ENCODE measurements around the gene GNAS-AS1.

The GNAS-AS1 gene

DNA sequence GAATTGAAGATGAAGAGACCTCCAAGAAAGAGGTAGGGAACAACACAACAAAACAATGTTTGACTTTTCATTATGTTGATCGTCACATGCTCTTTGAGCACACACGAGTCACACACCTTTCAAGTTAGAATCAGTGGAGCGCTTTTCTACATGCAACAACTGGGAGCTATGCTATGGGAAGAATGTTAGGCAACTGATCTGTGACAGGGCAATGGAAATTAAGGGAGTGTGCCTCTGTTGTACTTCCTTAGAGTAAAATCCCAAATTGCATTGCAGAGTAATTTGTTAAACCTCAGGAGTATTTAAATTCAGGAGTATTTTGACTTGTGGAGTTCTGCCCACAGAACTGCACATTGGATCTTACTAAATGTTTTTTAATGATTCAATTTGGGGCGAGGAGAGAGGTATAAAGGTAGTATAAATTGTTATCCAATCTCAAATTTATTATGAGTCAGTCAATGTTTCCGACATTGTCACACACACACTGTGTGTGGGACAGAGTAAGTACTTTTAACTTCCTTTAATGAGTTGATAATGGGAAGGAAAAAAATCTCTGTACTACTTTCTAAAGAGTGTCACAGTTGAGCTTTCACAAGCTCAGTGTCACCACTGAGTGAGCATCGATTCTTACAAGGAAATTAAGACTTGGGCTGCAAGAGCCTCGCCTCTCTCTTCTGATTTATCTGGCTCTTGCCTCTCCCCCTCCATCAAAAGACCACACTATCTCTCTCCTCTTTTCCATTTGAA lies 12.5 kb upstream of the GNAS-AS1 start:
- DNase-seq (ENCODE audit: low read depth in 2 of 2): no peak

DNA sequence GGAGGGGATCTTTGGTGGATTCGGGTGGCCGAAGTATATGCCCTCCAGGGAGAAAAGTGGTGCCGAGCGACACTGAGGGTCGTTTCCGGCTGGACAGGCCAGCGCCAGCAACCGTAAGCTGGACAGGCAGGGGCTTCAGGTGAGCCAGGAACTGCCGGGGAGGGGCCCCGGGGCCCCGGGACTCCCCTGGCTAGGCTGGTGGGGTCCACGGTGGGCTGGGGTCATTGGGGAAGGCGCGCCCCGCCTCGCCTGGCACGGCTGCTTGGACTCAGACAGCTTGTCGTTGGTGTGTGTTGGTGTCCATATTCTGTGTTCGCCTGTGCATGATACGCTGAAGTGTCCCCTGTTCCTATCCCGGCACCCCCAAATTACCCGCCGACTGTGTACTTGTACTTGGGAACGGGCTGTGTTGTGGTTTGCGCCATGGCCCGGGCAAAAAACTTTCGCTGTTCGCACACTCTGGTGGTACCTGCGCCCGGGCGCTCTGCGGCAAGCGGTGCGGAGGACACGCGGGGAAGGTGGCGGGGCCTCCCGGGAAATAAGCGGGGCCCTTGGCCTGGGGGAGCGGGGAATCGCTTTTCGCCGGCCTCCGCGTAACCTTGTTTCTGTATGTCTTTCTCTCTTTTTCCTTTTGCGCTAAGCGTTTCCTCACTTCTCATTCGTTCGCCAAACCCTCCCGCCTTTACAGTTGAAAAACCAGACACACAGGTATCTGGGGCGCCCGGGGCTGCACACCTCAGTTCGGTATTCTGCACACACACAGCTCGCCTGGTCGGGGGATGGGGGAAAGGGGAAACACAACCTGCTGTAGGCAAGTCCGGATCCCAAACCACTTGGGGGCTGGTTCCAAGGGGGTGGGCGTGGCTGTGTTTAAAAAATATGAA lies 5.0 kb upstream of the GNAS-AS1 start:
- no peak for DNase-seq (ENCODE audit: low read depth in 2 of 2)

DNA sequence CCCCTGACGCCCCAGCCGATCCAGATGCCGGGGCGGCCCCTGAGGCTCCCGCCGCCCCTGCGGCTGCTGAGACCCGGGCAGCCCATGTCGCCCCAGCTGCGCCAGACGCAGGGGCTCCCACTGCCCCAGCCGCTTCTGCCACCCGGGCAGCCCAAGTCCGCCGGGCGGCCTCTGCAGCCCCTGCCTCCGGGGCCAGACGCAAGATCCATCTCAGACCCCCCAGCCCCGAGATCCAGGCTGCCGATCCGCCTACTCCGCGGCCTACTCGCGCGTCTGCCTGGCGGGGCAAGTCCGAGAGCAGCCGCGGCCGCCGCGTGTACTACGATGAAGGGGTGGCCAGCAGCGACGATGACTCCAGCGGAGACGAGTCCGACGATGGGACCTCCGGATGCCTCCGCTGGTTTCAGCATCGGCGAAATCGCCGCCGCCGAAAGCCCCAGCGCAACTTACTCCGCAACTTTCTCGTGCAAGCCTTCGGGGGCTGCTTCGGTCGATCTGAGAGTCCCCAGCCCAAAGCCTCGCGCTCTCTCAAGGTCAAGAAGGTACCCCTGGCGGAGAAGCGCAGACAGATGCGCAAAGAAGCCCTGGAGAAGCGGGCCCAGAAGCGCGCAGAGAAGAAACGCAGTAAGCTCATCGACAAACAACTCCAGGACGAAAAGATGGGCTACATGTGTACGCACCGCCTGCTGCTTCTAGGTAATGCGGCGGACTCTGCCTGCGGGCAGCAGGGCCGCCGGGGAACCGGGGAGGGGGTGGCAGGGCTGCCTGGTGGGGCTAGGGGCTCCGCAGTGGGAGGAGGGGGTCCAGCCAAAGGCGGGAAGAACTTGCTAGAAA lies 4.2 kb upstream of the GNAS-AS1 start:
- DNase-seq (ENCODE audit: low read depth in 2 of 2): no peak

DNA sequence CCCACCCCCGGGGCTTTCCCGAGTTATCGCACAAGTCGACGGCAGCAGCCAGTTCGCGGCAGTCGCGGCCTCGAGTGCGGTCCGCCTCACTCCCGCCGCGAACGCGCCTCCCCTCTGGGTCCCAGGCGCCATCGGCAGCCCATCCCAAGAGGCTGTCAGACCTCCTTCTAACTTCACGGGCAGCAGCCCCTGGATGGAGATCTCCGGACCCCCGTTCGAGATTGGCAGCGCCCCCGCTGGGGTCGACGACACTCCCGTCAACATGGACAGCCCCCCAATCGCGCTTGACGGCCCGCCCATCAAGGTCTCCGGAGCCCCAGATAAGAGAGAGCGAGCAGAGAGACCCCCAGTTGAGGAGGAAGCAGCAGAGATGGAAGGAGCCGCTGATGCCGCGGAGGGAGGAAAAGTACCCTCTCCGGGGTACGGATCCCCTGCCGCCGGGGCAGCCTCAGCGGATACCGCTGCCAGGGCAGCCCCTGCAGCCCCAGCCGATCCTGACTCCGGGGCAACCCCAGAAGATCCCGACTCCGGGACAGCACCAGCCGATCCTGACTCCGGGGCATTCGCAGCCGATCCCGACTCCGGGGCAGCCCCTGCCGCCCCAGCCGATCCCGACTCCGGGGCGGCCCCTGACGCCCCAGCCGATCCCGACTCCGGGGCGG lies 3.4 kb upstream of the GNAS-AS1 start:
- no peak for DNase-seq (ENCODE audit: low read depth in 2 of 2)

DNA sequence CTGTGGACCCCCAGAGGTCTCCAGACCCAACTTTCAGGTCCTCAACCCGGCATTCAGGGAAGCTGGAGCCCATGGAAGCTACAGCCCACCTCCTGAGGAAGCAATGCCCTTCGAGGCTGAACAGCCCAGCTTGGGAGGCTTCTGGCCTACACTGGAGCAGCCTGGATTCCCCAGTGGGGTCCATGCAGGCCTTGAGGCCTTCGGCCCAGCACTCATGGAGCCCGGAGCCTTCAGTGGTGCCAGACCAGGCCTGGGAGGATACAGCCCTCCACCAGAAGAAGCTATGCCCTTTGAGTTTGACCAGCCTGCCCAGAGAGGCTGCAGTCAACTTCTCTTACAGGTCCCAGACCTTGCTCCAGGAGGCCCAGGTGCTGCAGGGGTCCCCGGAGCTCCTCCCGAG lies 2.8 kb upstream of the GNAS-AS1 start:
- DNase-seq (ENCODE audit: low read depth in 2 of 2): no peak

DNA sequence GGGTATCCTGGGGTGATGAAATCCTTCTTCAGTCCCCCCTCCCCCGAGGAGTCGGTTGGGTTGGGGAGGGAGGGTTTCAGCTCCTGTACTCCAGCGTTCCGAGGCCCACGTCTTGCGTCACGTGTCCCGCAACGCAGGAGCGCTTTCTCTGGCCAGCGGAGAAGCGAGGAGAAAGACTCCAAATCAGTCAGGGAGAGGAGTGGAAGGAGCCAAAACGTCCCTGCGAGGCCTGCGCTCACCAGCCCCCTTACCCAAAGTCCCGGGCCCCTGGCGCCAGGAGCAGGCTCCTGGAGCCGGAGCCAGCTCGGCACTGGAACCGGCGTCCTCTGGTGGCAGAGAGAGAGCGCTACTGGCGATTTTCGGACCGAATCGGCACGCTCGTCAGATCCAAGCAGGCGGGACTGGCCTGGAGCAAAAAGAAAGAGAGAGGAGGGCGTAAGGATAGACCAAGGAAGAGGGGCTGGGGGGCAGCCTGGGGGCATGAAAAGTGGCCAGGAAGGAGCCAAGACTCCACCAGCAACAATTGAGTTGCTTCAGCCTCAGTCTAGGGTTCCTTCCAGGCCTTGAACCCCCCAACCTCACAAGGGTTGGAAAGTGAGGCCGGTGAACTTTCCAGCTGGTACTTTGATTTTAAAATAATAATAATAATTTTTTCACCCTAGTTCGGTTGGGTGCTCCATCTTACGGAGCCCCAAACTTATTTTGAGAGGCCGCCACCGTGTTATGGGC lies 2.0 kb upstream of the GNAS-AS1 start, which contains the start of gene GNAS:
TSS of gene GNAS (plus strand) at position 174 of the 729 bp plus-strand sequence.
- DNase-seq (ENCODE audit: low read depth in 2 of 2): peak in 1 of 2 donors; percentile 43

DNA sequence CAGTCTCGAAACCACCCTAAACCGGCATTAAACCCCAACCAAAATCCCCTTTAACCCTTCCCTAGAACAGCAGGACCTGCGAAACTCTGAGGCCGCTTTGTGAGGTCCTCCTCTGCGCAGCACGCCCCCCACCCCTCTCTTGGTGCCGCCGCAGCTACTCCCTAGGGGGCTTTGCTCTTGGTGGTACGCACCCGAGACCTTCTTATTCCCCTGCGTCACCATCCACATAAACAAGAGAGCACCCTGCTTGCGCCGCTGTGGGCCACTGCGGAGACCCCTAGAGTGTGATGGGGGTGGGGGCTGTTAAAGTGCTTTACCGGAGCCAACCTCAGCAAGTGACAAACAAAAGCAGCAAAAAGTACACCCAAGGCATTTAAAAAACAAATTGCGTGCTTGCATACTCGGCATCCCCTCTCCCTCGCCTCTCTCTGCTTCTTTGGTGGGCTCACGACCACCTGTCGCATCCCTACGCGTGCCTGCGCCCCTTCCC lies 1.3 kb upstream of the GNAS-AS1 start:
- DNase-seq (ENCODE audit: low read depth in 2 of 2): no peak

DNA sequence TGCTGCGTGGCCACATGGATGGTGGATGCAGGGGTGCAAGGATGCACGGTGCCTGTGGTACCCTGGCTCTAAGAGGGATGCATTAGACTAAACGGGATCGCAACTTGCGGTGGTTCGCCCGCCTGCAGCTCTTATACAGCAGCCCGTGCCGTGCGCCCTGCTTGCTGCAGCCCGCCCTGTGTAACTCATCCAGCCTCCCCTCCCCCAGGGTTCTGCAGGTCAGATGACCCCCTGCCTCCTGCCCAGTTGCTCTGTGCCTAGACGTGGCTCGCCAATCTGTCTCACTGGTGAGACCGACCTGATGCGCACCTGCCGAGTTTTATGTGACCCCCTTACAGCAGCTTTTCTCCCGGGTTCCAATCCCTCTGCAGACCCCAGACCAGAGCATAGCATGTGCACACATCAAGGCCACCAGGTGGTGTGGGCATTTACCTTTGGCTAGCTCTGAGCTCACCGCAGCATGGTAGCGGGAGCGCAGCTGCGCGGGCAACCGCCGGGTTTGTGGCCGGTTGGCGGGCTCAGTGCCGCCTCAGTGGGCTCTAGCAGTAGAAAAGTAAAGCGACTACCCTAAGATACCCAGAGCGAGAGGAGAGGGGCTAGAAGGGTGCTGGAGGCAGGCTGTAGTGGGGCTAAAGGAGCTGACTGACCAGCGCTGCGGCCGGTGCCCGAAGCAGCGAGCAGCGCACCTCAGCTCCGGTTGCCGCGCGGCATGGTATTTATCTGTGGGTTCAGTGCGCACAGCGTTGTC lies 693 bp upstream of the GNAS-AS1 start:
- no peak for DNase-seq (ENCODE audit: low read depth in 2 of 2)

DNA sequence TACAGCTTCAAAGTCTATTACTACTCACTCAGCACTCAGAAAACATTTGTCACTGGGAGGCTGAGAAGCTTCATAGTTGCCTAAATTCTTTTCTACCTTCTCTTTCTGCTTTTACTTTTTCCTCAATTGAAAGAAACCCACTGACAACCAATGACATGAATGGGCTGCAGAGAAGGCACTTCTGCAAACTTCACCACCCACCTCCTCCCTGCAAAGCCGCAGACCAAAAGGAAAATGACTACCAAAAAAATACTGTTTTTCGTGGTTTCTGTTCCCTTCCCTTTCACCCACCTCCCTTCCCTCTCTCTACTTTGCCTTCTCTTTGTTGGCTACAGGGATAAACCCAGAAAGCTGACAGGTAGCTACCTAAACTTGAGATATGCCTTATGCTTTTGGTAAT lies 3.2 kb downstream of the GNAS-AS1 start:
- no peak for DNase-seq (ENCODE audit: low read depth in 2 of 2)

DNA sequence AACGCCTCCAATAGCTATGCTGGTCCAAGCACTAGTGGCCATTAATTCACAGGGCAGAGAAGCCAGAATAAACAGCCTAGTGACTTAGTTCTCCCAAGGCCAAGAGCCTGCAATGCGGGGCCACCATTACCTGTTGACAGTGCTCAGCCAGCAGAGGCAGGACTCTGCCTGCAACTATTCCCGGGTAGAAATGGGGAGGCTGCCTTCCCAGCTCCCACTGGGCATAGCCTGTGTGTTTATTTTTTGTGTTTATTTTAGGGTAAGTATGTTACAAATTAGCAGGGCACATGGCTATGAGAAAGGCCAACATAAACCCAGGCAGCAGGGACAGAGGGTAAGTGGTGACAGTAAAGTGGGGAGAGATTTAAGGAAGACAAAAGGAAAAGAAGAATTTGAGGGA lies 5.0 kb downstream of the GNAS-AS1 start:
- no peak for DNase-seq (ENCODE audit: low read depth in 2 of 2)

DNA sequence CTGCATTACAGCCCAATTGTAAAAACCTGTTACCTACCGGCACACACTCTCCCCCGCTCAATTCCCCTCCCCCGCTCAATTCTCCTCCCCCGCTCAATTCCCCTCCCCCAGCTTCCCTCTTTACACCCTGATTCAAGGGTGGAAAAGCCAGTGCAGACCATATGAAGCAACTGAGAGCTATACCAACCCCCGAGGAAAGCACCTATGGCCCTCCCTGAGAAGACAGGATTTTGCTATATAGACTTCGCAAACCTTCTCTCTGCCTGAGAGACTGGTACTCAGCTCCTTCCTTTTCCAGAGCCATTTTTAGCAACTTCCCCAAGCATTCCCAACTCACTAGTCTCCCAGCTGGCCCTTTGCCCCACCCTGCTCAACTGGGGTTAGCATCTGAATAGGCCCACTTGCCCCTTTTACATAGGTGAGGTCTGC lies 7.6 kb downstream of the GNAS-AS1 start:
- DNase-seq (ENCODE audit: low read depth in 2 of 2): no peak

DNA sequence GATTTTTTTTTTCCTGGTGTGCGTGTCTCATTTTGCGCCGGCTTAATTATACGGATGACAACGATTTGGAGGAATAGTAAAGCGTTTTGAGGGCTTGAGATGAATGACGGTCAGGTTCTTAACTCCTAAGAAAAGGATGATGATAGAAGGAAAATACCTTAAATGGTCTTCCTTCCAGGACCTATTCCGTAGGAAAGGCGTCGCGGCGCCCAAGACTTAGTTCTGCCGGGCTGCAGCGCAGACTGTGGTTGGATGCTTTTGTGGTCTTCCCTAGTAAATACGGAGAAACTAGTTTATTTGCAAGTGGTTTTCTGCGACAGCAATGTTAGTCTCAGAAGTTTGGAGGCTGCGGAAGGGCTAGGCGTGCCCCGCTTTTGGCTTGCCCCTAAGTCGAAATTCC lies 8.4 kb downstream of the GNAS-AS1 start:
- no peak for DNase-seq (ENCODE audit: low read depth in 2 of 2)

DNA sequence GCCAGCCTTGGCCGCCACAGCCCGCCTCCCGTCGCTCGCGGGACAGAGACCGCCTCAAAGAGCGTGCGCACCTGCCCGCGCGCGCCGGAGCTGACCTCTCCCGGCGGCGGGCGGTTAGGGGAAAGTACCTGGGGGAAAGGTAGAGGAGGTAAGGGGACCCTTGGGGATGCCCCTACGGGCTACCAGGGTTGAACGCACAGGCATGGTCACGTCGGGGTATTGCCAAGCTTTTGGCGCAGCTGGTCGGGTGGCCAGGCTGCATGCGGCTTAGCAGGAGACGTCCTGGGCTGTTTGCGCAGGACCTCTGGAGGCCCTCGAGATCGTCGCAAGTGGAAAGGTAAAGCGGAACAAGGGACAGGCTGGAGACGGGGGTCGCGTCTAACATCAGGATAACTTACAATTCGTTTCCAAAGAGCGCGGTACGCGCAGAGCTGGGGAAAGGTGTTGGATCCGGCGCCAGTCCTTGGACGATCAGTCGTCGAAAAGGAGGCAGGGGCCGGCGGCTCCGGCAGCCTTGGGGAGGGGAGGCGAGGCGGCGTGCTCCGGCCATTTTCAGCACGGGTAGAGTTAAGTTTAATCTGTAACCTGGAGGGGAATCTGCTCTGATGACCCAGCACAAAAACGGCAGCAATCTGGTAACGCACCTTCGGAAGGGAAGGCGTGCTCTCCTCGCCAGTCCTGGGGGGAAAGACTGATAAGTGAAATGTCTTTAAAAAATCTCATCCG lies 9.0 kb downstream of the GNAS-AS1 start:
- DNase-seq (ENCODE audit: low read depth in 2 of 2): no peak

DNA sequence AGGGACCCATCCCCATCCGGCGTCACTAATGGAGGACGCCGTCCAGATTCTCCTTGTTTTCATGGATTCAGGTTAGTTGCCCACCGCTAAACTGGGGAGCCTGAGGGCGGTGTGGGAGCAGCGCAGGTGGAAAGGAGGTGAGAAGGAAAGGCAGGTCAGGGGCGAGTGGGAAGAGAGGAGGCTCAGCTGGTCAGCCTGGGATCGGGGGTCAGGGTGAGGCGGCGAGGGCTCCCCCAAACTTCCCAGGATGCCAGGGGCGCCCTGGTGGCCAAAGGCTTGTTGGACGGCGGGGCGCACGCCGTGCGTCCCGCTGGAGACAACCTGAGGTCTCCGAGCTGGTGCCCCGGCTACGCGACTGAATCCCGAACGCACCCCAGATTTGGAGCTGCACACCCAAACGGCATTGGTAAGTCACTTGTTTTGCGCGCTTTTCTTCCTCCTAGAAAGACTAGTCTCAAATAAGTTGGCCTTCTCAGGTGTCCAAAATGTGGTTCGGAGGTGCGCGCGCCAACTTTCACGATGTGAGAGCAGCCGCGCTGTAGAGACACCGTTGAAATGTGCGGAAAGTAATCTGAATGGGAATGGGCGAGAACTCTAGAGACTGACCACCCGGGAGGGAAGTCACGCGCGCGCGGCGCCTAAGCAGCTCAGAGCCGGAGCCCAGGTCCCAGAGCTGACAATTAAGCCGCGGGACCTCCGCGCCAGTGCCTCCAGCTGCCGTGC lies 9.7 kb downstream of the GNAS-AS1 start:
- no peak for DNase-seq (ENCODE audit: low read depth in 2 of 2)

DNA sequence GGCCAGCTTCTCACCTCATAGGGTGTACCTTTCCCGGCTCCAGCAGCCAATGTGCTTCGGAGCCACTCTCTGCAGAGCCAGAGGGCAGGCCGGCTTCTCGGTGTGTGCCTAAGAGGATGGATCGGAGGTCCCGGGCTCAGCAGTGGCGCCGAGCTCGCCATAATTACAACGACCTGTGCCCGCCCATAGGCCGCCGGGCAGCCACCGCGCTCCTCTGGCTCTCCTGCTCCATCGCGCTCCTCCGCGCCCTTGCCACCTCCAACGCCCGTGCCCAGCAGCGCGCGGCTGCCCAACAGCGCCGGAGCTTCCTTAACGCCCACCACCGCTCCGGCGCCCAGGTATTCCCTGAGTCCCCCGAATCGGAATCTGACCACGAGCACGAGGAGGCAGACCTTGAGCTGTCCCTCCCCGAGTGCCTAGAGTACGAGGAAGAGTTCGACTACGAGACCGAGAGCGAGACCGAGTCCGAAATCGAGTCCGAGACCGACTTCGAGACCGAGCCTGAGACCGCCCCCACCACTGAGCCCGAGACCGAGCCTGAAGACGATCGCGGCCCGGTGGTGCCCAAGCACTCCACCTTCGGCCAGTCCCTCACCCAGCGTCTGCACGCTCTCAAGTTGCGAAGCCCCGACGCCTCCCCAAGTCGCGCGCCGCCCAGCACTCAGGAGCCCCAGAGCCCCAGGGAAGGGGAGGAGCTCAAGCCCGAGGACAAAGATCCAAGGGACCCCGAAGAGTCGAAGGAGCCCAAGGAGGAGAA lies 10.5 kb downstream of the GNAS-AS1 start:
- no peak for DNase-seq (ENCODE audit: low read depth in 2 of 2)

DNA sequence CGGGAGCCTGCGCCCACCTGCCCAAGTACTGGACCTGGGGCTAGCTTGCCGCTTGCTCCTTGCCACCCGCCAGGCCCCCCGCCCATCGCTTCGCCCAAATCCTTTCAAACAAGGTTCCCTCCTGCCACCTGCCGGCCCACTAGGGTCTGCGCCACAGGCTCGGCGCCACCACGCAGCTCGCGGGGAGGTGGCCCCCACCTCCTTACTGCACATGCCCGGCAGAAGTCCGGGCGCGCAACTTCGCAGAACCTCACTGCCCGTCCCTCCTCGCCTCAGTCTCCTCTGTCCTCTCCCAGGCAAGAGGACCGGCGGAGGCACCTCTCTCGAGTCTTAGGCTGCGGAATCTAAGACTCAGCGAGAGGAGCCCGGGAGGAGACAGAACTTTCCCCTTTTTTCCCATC lies 11.2 kb downstream of the GNAS-AS1 start:
- DNase-seq (ENCODE audit: low read depth in 2 of 2): peak in 1 of 2 donors; percentile 30

DNA sequence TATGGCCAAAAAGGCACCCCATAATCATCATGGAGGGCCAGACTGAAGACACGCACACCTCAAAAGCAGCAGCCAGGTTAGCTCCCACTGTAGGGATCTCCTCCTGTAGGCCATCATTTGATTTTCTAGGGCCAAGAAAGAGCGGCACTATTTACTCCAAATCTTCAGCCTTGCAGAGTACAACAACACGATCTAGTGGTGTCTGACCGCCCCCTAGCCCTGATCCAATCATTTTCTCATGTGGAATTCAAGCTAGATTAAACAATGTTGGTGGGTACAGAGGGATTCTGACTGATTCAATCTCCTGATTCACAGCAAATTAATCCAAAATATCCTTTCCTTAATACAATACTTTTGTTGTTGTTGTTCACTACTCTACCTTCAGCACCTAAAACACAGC lies 12.5 kb downstream of the GNAS-AS1 start:
- no peak for DNase-seq (ENCODE audit: low read depth in 2 of 2)

DNA sequence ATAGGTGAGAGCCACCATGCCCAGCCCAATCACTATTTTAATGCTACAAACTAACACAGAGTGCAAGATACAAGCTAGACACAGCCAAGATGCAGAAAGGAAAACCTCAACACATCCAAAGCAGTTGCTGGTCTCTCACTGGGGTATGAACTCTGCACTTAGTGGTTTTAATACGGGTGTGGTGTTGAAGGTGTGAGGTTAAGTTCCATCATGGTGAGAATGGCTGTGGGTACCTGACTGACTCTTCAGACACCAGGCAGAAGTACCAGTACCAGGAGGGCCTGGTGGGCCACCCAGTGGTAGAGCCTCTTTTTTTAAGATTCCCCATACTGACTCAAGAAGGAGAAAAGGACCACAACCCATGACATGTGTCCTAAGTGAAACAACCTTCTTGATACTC lies 13.0 kb downstream of the GNAS-AS1 start:
- DNase-seq (ENCODE audit: low read depth in 2 of 2): no peak

Measured in stimulated activated CD8-positive, alpha-beta memory T cell treated with anti-CD3 and anti-CD28 coated beads, Interleukin-2, amount 100 ng/mL, for 48 hours (primary cell).